ENCODE measurements around the gene RNF214. TPM values are rescaled to one million over a fixed set of nuclear protein-coding genes. Genes with fewer than 3 reads are reported as not detected.

RNF214 gene
- total RNA-seq, 4 donors from 2014 or later: 12.4 to 21.5 (median 18.4) TPM

DNA sequence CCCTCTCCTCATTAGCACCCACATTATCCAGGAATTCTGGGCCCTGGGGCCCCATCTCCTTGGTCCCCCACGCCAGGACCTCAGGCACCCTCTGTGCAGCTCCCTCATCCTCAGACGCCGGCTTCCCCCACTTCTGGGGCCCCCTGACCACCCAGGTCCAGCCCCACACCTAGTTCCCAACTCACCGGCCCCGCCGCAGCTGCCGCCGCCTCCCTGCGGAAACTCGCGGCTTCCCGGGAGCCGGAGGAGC, 704 bp upstream of the RNF214 start, which contains the start of gene PCSK7:
PCSK7 (minus strand) TSS at position 232 of the 250 bp plus-strand sequence. CDS start 2,229 bp downstream, outside the sequence.
- intact Hi-C loops (cut with DNase I): loop anchor here (10.0 kb wide), 1 partner anchor 457 kb away; the partner anchor contains the start of gene BUD13
- 0% methylated on average over 3 of the region's 13 CpGs for WGBS

DNA sequence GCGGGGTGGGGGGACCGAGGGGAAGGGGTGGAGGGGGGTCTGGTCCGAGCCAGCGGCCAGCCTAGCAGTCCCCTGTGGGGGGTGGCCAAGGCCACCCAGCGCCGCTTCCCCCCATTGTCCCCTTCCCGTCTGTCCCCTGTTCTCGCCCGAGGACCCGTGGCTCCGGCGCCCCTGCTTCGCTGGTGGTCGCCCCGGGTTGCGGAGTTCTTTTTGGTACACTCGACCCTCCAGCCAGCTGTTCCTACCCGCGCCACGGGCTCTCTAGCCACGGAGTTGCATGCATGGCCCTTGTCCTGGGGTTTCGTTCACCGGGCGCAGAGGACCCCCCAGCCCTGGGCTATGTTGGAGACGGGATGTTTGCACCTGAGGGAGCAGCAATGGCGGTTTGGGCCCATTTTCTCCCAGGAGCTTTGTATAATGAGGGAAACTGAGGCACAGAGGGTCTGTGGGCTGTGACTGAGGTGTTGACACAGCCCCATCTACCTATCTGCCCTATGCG, 489 bp downstream of the RNF214 start:
- intact Hi-C loops (cut with DNase I): loop anchor here (10.0 kb wide), 1 partner anchor 458 kb away; the partner anchor contains the start of gene BUD13
- under 1% methylated on average over 19 of the region's 27 CpGs for WGBS
- Histone ChIP-seq H3K9me3 (no peaks in the 10 kb centered on the region), H3K4me1 (peaks cover 24 to 48% (median 40%) of the 10 kb centered on the region in 4 donors), H3K36me3 (peaks cover 21 to 32% (median 27%) of the 10 kb centered on the region in 4 donors), H3K27ac (replicated peaks in 1 of 4) (peak overlapping the region; percentile 96 to 100 (median 98)), H3K27me3 (no peaks in the 10 kb centered on the region), H3K4me3 (peak overlapping the region; percentile 95 to 98 (median 96))
- no peak for DNase-seq (ENCODE audit: extremely low spot score)
- no peak for TF ChIP-seq POLR2AphosphoS5 (IDR thresholded peaks at IDR 0.05)
- TF ChIP-seq EP300 (IDR thresholded peaks at IDR 0.05): no peak
- TF ChIP-seq, protein P1, sequence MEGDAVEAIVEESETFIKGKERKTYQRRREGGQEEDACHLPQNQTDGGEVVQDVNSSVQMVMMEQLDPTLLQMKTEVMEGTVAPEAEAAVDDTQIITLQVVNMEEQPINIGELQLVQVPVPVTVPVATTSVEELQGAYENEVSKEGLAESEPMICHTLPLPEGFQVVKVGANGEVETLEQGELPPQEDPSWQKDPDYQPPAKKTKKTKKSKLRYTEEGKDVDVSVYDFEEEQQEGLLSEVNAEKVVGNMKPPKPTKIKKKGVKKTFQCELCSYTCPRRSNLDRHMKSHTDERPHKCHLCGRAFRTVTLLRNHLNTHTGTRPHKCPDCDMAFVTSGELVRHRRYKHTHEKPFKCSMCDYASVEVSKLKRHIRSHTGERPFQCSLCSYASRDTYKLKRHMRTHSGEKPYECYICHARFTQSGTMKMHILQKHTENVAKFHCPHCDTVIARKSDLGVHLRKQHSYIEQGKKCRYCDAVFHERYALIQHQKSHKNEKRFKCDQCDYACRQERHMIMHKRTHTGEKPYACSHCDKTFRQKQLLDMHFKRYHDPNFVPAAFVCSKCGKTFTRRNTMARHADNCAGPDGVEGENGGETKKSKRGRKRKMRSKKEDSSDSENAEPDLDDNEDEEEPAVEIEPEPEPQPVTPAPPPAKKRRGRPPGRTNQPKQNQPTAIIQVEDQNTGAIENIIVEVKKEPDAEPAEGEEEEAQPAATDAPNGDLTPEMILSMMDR (IDR thresholded peaks at IDR 0.05): no peak
- TF ChIP-seq POLR2A (IDR thresholded peaks at IDR 0.05; ENCODE audit: low read depth): no peak

More for the DNA sequence above, 704 bp upstream of the RNF214 start, which contains the start of gene PCSK7:
- TF ChIP-seq POLR2AphosphoS5 (IDR thresholded peaks at IDR 0.05) (peak in 1 of 2 donors; percentile 77), EP300 (IDR thresholded peaks at IDR 0.05) (no peak)
- Histone ChIP-seq H3K36me3 (peaks cover 32 to 44% (median 39%) of the 10 kb centered on the region in 4 donors), H3K4me3 (peak within 1 kb of the TSS; percentile 95 to 98 (median 96)), H3K9me3 (no peaks in the 10 kb centered on the region), H3K27ac (replicated peaks in 1 of 4) (peak within 1 kb of the TSS; percentile 96 to 100 (median 98)), H3K27me3 (no peaks in the 10 kb centered on the region), H3K4me1 (peaks cover 24 to 49% (median 42%) of the 10 kb centered on the region in 4 donors)
- DNase-seq (ENCODE audit: extremely low spot score): no peak

DNA sequence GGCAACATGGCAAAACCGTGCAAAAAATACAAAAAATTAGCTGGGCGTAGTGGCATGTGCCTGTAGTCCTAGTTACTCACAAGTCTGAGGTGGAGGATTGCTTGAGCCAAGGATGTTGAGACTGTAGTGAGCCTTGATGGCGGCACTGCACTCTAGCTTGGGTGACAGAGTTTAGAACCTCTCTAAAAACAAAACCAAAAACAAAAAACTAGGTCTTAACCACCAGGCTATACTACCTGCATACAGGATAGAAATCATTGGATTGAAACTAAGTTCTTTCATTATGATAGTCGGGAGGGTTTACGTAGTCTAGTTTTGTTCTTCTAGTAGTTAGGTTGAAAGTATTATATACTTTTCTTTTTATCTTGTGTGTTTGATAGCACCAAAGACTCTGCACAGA, 5.8 kb downstream of the RNF214 start:
- intact Hi-C loops (cut with DNase I): loop anchor here (10.0 kb wide), 1 partner anchor 463 kb away; the partner anchor contains the start of gene BUD13
- no peak overlapping the region for H3K27ac ChIP-seq (replicated peaks in 1 of 4)
- H3K4me3 ChIP-seq: no peak overlapping the region
- TF ChIP-seq, protein P1 (IDR thresholded peaks at IDR 0.05): no peak
- no peak for TF ChIP-seq POLR2AphosphoS5 (IDR thresholded peaks at IDR 0.05)
- no peak for TF ChIP-seq POLR2A (IDR thresholded peaks at IDR 0.05; ENCODE audit: low read depth)
- H3K9me3 ChIP-seq: no peaks in the 10 kb centered on the region
- WGBS: 88% methylated on average over 5 of the region's 5 CpGs
- H3K4me1 ChIP-seq: peaks cover 8 to 13% (median 11%) of the 10 kb centered on the region in 4 donors
- no peaks in the 10 kb centered on the region for H3K27me3 ChIP-seq
- peaks cover 27 to 58% (median 45%) of the 10 kb centered on the region in 4 donors for H3K36me3 ChIP-seq
- no peak for DNase-seq (ENCODE audit: extremely low spot score)

DNA sequence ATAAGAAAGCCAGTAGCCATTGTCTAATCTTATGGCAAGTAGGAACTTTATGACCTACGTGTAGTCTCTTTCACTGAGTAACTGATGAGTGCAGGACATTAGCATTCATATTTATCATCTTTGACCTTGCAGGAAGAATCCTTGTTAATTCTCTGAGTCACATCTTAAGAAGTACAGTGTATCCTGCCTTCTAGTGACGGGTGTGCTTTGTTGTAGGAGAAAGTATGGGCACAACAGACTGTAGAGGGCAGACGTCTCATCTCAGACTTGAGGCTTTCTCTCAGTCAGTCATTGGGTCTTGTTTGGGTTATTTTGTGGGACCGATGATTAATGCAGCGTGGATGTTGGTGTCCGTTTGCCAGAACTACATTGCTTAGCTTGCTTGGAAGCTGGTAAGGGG, 6.8 kb downstream of the RNF214 start:
- 78% methylated on average over 6 of the region's 6 CpGs for WGBS
- H3K9me3 ChIP-seq: no peaks in the 10 kb centered on the region
- TF ChIP-seq EP300 (IDR thresholded peaks at IDR 0.05): no peak
- no peak for TF ChIP-seq POLR2A (IDR thresholded peaks at IDR 0.05; ENCODE audit: low read depth)
- TF ChIP-seq, protein P1 (IDR thresholded peaks at IDR 0.05): no peak
- TF ChIP-seq POLR2AphosphoS5 (IDR thresholded peaks at IDR 0.05): no peak
- no peak for DNase-seq (ENCODE audit: extremely low spot score)
- peaks cover 31 to 66% (median 55%) of the 10 kb centered on the region in 4 donors for H3K36me3 ChIP-seq
- no peak overlapping the region for H3K4me3 ChIP-seq
- peaks cover 0 to 2% (median under 1%) of the 10 kb centered on the region in 4 donors for H3K4me1 ChIP-seq
- H3K27me3 ChIP-seq: no peaks in the 10 kb centered on the region
- H3K27ac ChIP-seq (replicated peaks in 1 of 4): no peak overlapping the region
- intact Hi-C loops (cut with DNase I): loop anchor here (10.0 kb wide), 1 partner anchor 464 kb away; the partner anchor contains the start of gene BUD13

DNA sequence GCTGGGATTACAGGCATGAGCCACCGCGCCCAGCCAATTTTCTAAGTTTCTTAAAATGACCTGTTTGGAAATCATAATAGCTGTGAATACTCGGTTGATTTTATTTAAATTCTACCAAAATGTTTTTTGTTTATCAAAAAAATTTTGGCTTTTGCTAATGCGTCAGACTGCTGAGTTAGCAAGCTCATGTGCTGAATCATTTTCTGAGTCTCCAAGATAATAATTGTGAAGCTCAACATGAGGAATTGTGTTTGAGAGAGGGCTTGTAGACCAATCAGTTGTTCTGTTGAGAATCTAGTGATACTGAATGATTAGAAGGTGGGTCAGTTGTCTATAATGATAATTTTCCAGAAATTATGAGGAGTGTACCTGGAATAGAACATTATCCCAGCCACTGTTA, 15.9 kb downstream of the RNF214 start:
- no peaks in the 10 kb centered on the region for H3K9me3 ChIP-seq
- no peak overlapping the region for H3K4me3 ChIP-seq
- H3K27ac ChIP-seq (replicated peaks in 1 of 4): no peak overlapping the region
- WGBS: 96% methylated on average over 4 of the region's 4 CpGs
- H3K4me1 ChIP-seq: no peaks in the 10 kb centered on the region
- peaks cover 62 to 80% (median 76%) of the 10 kb centered on the region in 4 donors for H3K36me3 ChIP-seq
- DNase-seq (ENCODE audit: extremely low spot score): no peak
- intact Hi-C loops (cut with DNase I): no loop called here
- TF ChIP-seq POLR2A (IDR thresholded peaks at IDR 0.05; ENCODE audit: low read depth) (no peak), POLR2AphosphoS5 (IDR thresholded peaks at IDR 0.05) (no peak), EP300 (IDR thresholded peaks at IDR 0.05) (no peak)
- TF ChIP-seq, protein P1 (IDR thresholded peaks at IDR 0.05): no peak
- no peaks in the 10 kb centered on the region for H3K27me3 ChIP-seq
